IMR-90 (cell line): Measurements from ENCODE around the gene NADK. TPM values are rescaled to one million over a fixed set of nuclear protein-coding genes. Genes with fewer than 3 reads are reported as not detected.

ENCODE experiments used
- polyA plus RNA-seq, 3 experiments: library from polyadenylated mRNA; depleted of rRNA; stranded (reverse); fragments of >200 nt; gene quantifications; 2 replicates each; pipeline ENCODE4 v1.2.3, GENCODE V29; 2012; ENCODE audit warnings: low replicate concordance in 1 of 3
- total RNA-seq: library from RNA; depleted of rRNA; stranded (reverse); fragments of >200 nt; gene quantifications from 2 replicates; pipeline ENCODE4 v1.2.3, GENCODE V29; 2012; rRNA removed

NADK gene
- total and polyA plus RNA-seq, 2 of the 4 experiments (the other 2 are of a cell fraction) = 12.5 to 56.1 TPM

Other genes with a start within 250 kb of the NADK start
- 1.1 and 1.6 TPM in 2 replicates for gene TMEM240, start 237.8 kb downstream of the NADK start, total RNA-seq
- 7.6 and 10.2 TPM in 2 replicates for gene TMEM240, start 237.8 kb downstream of the NADK start, polyA plus RNA-seq (2012; rRNA removed)
- gene SSU72, start 203.6 kb downstream of the NADK start, total RNA-seq = 33.7 and 43.3 TPM in 2 replicates
- gene SSU72, start 203.6 kb downstream of the NADK start, polyA plus RNA-seq (2012; rRNA removed) = 88.4 and 94.0 TPM in 2 replicates
- 0.28 and 0.36 TPM in 2 replicates for gene FNDC10, start 178.3 kb downstream of the NADK start, total RNA-seq
- 5.8 and 7.6 TPM in 2 replicates for gene FNDC10, start 178.3 kb downstream of the NADK start, polyA plus RNA-seq (2012; rRNA removed)
- 17.2 and 18.1 TPM in 2 replicates for gene MIB2, start 163.0 kb downstream of the NADK start, total RNA-seq
- gene MIB2, start 163.0 kb downstream of the NADK start, polyA plus RNA-seq (2012; rRNA removed) = 47.8 and 58.0 TPM in 2 replicates
- 1.1 and 1.4 TPM in 2 replicates for gene MMP23B, start 146.3 kb downstream of the NADK start, total RNA-seq
- gene MMP23B, start 146.3 kb downstream of the NADK start, polyA plus RNA-seq (2012; rRNA removed) = 5.4 and 9.1 TPM in 2 replicates
- gene CDK11B, start 119.5 kb downstream of the NADK start, total RNA-seq = 8.2 and 8.9 TPM in 2 replicates
- gene CDK11B, start 119.5 kb downstream of the NADK start, polyA plus RNA-seq (2012; rRNA removed) = 16.3 and 19.1 TPM in 2 replicates
- gene SLC35E2B, start 85.7 kb downstream of the NADK start, total RNA-seq = 13.9 and 14.9 TPM in 2 replicates
- gene SLC35E2B, start 85.7 kb downstream of the NADK start, polyA plus RNA-seq (2012; rRNA removed) = 25.1 and 30.2 TPM in 2 replicates
- gene CDK11A, start 54.1 kb downstream of the NADK start, total RNA-seq = 1.8 and 5.8 TPM in 2 replicates
- 17.1 and 20.0 TPM in 2 replicates for gene CDK11A, start 54.1 kb downstream of the NADK start, polyA plus RNA-seq (2012; rRNA removed)
- gene GNB1, start 112.6 kb upstream of the NADK start, total RNA-seq = 73.5 and 74.7 TPM in 2 replicates
- 366 and 371 TPM in 2 replicates for gene GNB1, start 112.6 kb upstream of the NADK start, polyA plus RNA-seq (2012; rRNA removed)
- gene CALML6, start 136.8 kb upstream of the NADK start, total RNA-seq = not detected in 2 replicates
- 0.52 and 0.91 TPM in 2 replicates for gene CALML6, start 136.8 kb upstream of the NADK start, polyA plus RNA-seq (2012; rRNA removed)
- gene TMEM52, start 140.8 kb upstream of the NADK start, total RNA-seq = 0.28 and 0.54 TPM in 2 replicates
- 1.3 and 1.9 TPM in 2 replicates for gene TMEM52, start 140.8 kb upstream of the NADK start, polyA plus RNA-seq (2012; rRNA removed)
- gene CFAP74, start 225.3 kb upstream of the NADK start, total RNA-seq = not detected in 2 replicates
- not detected in 2 replicates for gene CFAP74, start 225.3 kb upstream of the NADK start, polyA plus RNA-seq (2012; rRNA removed)
- gene GABRD, start 240.9 kb upstream of the NADK start, total RNA-seq = not detected in 2 replicates
- gene GABRD, start 240.9 kb upstream of the NADK start, polyA plus RNA-seq (2012; rRNA removed) = not detected in 2 replicates